Lower lobe of right lung (tissue), 2 donors: ENCODE results near the gene ZRANB2. TPM values are rescaled to one million over a fixed set of nuclear protein-coding genes. Genes with fewer than 3 reads are reported as not detected.

Source experiments
- ATAC-seq, 2 donors: fragments of 200-7000 bp; cut with Tn5 transposase; one replicate each; pipeline ENCODE4 v1.9.1; 2020 to 2022; ENCODE audit warnings: mild to moderate bottlenecking in 2 of 2, moderate library complexity in 2 of 2
- DNase-seq: peaks from one replicate; pipeline ENCODE4 v3.0.0-alpha.2; 2020
- H3K27ac ChIP-seq: fragments of 200-600 bp; one replicate; pipeline ENCODE4 v1.8.0; 2022
- H3K27me3 ChIP-seq: fragments of 200-600 bp; one replicate; pipeline ENCODE4 v1.8.0; 2022; ENCODE audit warnings: low read depth
- H3K36me3 ChIP-seq: fragments of 200-600 bp; one replicate; pipeline ENCODE4 v1.8.0; 2022; ENCODE audit warnings: mild to moderate bottlenecking
- H3K4me1 ChIP-seq: fragments of 200-600 bp; one replicate; pipeline ENCODE4 v1.8.0; 2022
- H3K4me3 ChIP-seq: fragments of 200-600 bp; one replicate; pipeline ENCODE4 v1.8.0; 2022; ENCODE audit warnings: mild to moderate bottlenecking
- H3K9me3 ChIP-seq: fragments of 200-600 bp; one replicate; pipeline ENCODE4 v1.8.0; 2022
- CTCF ChIP-seq: fragments of 200-600 bp; IDR thresholded peaks from one replicate; pipeline ENCODE4 v1.8.0; 2022; ENCODE audit warnings: antibody characterized with exemption, mild to moderate bottlenecking
- intact Hi-C: fragments of 100-400 bp; cut with DNase I; formaldehyde crosslinking; loops from one replicate; pipeline ENCODE4 v1.11.0; 2022
- microRNA-seq: library from miRNA; unstranded; fragments of <30 nt; microRNA quantifications from one replicate; pipeline ENCODE4 v1.2.0, GENCODE V29; 2020; ENCODE audit warnings: borderline number of aligned reads
- total RNA-seq: library from RNA; stranded (reverse); fragmentation: NEBNext Ultra II Directional; extraction: Animal tissue kit (Norgen Biotek cat#: 25700); gene quantifications from one replicate; pipeline ENCODE4 v1.2.1, GENCODE V29; 2021
- donor health status: DM: no; HTN: yes; CAD: no; lungs with severe emphysema.

Gene ZRANB2
- total RNA-seq, 1 donor from 2014 or later: 85.2 TPM

- Histone ChIP-seq H3K4me1 (no peaks in the 10 kb centered on the region), H3K36me3 (no peaks in the 10 kb centered on the region), H3K27me3 (no peaks in the 10 kb centered on the region), H3K4me3 (no peak overlapping the region), H3K27ac (no peak overlapping the region), H3K9me3 (no peaks in the 10 kb centered on the region)
- intact Hi-C loops: no loop called here
- ATAC-seq: no peak
- no peak for TF ChIP-seq CTCF
- DNase-seq: no peak
Observed at GRCh38 chr1:71018791-71019190, 62.0 kb downstream of the ZRANB2 start.

GRCh38 chr1:71015745-71016144 lies 65.1 kb downstream of the ZRANB2 start:
- H3K36me3 ChIP-seq: no peaks in the 10 kb centered on the region
- DNase-seq (no peak), ATAC-seq (no peak)
- no peaks in the 10 kb centered on the region for H3K4me1 ChIP-seq
- no peaks in the 10 kb centered on the region for H3K27me3 ChIP-seq
- H3K9me3 ChIP-seq: no peaks in the 10 kb centered on the region
- intact Hi-C loops: no loop called here
- H3K27ac ChIP-seq: no peak overlapping the region
- no peak for TF ChIP-seq CTCF
- no peak overlapping the region for H3K4me3 ChIP-seq

GRCh38 chr1:71014178-71014579 lies 66.7 kb downstream of the ZRANB2 start:
- Histone ChIP-seq H3K4me3 (no peak overlapping the region), H3K36me3 (no peaks in the 10 kb centered on the region), H3K27me3 (no peaks in the 10 kb centered on the region), H3K9me3 (no peaks in the 10 kb centered on the region), H3K27ac (no peak overlapping the region), H3K4me1 (no peaks in the 10 kb centered on the region)
- DNase-seq: no peak
- ATAC-seq: no peak
- no peak for TF ChIP-seq CTCF
- intact Hi-C loops: no loop called here

Small RNA genes within 50 kb of the gene (microRNA-seq; reads per million reads assigned to microRNA genes)
- gene MIR186: 206 reads per million, percentile 64 among the genes with 10 or more reads in this experiment

Other genes with a start within 250 kb of the ZRANB2 start
- 1.9 TPM for gene PTGER3, start 33.2 kb downstream of the ZRANB2 start, total RNA-seq